Uterus (tissue), 2 donors: ENCODE measurements around the gene TAPBP.

Source experiments
- CTCF ChIP-seq, 4 experiments: fragments of 200-600 bp in 2 of 4; fragments of 450-650 bp in 2 of 4; sonication (generic) in 2 of 4; IDR thresholded peaks; one replicate each; pipeline ENCODE4 v1.5.1; 2016 to 2019; ENCODE audit warnings: antibody characterized with exemption in 4 of 4, mild to moderate bottlenecking in 2 of 4, moderate library complexity in 1 of 4
- POLR2A ChIP-seq, 2 donors: fragments of 450-650 bp; IDR thresholded peaks; one replicate each; pipeline ENCODE4 v1.6.1; 2016; ENCODE audit warnings: antibody characterized with exemption in 2 of 2, mild to moderate bottlenecking in 1 of 2, moderate library complexity in 1 of 2

GRCh38 chr6:33324125-33324524 lies 10.2 kb upstream of the TAPBP start:
- TF ChIP-seq CTCF (IDR thresholded peaks at IDR 0.05), result no peak
- TF ChIP-seq POLR2A (IDR thresholded peaks at IDR 0.05), result no peak
